NCI-H748 (cell line): ENCODE measurements around the gene KRTAP3-2.
A peak's percentile ranks its signal among the peaks of the same experiment; 100 is the strongest.

Experiments
- DNase-seq: peaks from one replicate; lab custom pipeline; 2025; ENCODE audit not compliant: unreplicated experiment; lab: John Stamatoyannopoulos, UW

The KRTAP3-2 gene

GRCh38 chr17:40974366-40974765, 25.3 kb downstream of the KRTAP3-2 start:
- no peak for DNase-seq

DNA sequence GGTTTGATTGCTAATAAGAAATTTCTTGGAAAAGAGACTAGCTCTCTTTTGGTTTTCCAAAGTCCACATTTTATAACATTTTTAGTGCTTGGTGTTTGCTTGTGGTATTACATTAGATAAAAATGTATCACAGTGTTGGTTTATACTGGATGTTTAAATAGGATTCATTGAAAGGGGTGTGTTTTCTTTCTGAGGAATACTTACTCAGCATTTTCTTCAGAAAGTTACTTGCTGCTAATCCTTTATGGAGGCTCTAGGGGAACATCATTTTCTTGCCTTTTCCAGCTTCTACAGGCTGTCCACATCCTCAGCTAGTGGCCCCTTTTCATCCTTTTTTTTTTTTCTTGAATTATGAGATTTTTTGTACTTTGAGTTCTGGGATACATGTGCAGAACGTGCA, 32.1 kb downstream of the KRTAP3-2 start:
- no peak for DNase-seq

DNA sequence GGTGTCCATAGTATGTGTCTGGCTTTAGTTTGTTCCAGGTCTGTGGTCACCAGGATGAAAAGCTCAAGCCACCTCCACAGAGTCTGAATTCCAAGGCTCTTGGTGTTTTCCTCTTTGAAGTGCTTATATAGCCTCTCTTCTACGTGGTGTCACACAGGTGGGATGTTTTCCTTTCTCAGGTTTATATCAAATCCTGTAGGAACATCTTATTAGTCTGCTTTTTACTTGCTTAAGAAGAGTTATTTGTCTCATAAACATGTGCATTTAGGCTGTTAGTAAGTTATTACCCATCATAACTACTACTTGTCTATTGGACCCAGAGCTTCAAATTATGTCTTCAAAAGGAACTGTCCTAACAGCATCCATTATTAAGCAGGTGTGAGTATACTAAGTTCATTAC, 32.9 kb downstream of the KRTAP3-2 start, which contains the start of gene KRT39:
Gene KRT39 (minus strand): TSS at position 101 of the 400 bp plus-strand sequence. CDS start 92 bp downstream, at position 9.
- no peak for DNase-seq

GRCh38 chr17:40963838-40964237, 35.9 kb downstream of the KRTAP3-2 start:
- DNase-seq = no peak

GRCh38 chr17:40962059-40962561, 37.6 kb downstream of the KRTAP3-2 start:
- DNase-seq = no peak

DNA sequence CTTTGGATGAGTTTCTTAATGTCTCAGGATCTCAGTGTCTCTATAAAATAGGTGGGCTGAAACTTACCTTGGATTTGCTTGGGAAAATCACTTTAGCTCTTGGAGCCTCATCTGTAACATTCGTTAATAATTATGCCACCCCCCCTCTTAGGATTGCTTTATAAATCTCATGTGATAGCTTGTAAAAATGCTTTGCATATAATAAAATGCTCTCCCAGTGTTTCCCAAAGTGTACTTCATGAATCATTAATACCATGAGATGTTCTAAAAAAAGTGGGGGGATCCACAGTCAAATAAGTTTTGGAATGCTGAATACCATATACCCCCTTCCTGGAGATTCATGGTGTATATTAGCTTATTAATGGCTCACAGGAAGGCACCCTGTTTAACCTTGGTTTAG, 38.1 kb downstream of the KRTAP3-2 start:
- no peak for DNase-seq

DNA sequence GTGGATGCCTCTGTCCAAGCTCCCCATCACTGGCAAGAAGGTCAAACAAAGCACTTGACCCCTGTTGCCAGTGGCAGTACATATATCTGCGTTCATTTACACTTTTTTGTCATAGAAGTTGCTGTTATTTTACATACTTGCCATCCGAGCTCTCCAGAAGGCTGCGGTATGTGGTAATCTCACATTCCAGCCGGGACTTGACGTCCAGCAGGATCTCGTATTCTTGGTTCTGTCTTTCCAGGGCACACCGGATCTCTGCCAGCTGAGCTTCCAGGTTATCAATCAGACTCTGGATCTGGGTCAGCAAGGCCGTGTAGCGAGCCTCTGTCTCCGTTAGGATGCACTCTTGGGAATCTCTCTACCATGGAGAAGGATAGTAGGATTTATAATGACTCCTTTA, 39.6 kb downstream of the KRTAP3-2 start:
- no peak for DNase-seq

DNA sequence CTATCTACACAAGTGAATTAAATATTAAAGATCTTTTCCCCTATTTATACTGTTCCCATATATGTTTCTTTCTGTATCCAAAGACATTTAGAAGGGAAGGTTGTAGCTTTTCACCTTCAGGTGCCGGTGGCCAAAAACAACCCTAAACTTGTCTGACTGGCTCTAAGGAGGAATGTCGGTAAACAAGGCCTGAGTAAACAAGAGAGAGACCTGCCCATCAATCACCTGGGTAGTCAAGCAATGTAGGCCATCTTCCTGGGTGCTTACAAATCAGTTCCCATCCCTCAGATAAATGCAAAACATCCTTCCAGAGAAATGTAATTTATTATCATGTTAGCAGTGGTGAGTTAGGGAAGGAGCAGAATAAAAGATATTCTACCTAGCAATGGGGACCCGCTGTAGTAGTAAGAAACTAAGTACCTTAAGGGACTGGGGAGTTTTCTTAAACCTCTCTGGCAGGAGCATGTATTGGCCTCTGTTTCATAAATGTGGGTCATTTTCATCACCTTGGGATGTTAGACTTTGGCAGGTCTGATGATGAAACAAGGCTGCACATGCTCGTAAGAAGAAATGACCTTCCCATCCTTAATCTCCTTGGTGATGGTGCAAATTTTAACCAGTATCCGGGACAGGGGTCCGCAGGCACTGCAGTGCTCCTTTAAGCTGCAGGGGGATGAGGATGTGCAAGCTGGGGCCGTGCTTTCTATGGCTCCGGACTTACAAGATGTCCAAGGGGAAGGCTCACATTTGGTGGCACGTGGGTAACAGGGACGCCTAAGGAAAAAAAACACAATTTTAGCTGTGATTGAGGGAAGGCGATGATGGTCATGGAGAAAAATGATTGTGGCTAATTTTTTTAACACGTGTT, 41.4 kb downstream of the KRTAP3-2 start:
- DNase-seq = peak; percentile 60

GRCh38 chr17:40956401-40957254, 43.1 kb downstream of the KRTAP3-2 start:
- no peak for DNase-seq

GRCh38 chr17:40953881-40954280, 45.8 kb downstream of the KRTAP3-2 start:
- DNase-seq = no peak

GRCh38 chr17:40952661-40953060, 47.0 kb downstream of the KRTAP3-2 start:
- no peak for DNase-seq

GRCh38 chr17:40952154-40952553, 47.6 kb downstream of the KRTAP3-2 start:
- DNase-seq = no peak

GRCh38 chr17:40951011-40951622, 48.6 kb downstream of the KRTAP3-2 start:
- no peak for DNase-seq

DNA sequence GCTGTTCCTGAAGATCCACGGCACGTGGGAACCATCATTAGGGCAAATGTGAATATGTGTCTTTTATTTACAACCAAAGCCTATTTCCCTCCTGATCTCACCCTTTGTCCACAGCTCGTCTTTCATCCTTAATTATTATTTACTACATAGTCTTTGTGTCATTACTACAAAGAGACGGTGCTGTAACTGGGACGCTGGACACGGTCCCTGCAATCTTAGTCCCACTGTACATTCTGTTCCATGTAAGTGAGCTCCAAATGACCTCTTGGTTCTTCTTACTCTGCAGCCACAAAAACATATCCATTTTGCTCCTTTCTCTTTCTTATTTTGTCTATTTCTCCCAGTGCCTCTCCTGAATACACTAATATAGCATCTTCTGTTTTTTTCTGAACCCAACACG, 49.5 kb downstream of the KRTAP3-2 start:
- DNase-seq = peak; percentile 86

- DNase-seq = peak; percentile 91
These were observed 50.3 kb downstream of the KRTAP3-2 start for GRCh38 chr17:40949418-40949817.
